22Rv1 (cell line): ENCODE data around the gene FOXD3.

Experiments
- H3K27ac ChIP-seq: fragments of 450-650 bp; 2 replicates; pipeline ENCODE4 v1.5.1; 2017
- ZFX ChIP-seq: fragments of 450-650 bp; IDR thresholded peaks from 2 replicates; pipeline ENCODE4 v1.6.1; 2017; ENCODE audit warnings: antibody characterized with exemption, borderline replicate concordance
- TF ChIP-seq, protein P1 (sequence below): fragments of 450-650 bp; IDR thresholded peaks from 2 replicates; pipeline ENCODE4 v1.5.1; 2017; ENCODE audit warnings: mild to moderate bottlenecking

The FOXD3 gene

DNA sequence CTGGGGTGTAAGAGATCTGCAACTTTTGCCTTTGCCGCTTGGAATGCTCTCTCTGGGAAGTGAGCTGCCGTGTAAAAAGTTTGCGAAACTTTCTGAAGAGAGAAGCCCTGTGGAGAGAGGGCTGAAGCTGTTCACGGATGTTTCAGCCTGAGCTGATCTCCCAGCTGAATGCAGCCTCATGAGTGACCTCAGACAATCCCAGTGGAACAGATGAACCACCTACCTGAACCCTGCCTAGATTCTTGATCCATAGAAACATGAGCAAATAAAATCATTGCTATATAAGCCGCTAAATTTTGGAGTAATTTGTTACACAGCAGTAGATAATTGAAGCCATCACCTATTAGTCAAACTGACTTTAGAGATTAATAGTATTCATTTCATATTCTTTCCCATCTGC is 40.6 kb downstream of the FOXD3 start:
- no peak overlapping the region for H3K27ac ChIP-seq
- TF ChIP-seq ZFX = no peak
- TF ChIP-seq, protein P1, sequence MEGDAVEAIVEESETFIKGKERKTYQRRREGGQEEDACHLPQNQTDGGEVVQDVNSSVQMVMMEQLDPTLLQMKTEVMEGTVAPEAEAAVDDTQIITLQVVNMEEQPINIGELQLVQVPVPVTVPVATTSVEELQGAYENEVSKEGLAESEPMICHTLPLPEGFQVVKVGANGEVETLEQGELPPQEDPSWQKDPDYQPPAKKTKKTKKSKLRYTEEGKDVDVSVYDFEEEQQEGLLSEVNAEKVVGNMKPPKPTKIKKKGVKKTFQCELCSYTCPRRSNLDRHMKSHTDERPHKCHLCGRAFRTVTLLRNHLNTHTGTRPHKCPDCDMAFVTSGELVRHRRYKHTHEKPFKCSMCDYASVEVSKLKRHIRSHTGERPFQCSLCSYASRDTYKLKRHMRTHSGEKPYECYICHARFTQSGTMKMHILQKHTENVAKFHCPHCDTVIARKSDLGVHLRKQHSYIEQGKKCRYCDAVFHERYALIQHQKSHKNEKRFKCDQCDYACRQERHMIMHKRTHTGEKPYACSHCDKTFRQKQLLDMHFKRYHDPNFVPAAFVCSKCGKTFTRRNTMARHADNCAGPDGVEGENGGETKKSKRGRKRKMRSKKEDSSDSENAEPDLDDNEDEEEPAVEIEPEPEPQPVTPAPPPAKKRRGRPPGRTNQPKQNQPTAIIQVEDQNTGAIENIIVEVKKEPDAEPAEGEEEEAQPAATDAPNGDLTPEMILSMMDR = no peak

DNA sequence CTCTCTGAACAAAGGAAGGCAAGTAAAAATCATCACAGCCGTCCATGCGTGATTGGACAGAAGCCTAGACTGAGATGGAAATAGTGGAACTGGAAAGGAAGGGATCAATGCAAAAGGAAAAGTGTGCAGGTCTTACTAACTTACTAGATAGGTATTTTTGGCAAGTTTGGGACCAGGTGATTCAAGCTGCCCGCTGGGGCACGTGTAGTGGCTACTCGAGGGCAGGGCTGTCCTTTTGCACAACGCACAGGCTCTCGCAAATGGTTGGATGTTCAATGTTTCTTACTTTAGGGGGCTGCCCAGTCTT is 44.5 kb downstream of the FOXD3 start:
- H3K27ac ChIP-seq = peak overlapping the region; percentile 40; the same call in 1 of the 2 replicates
- TF ChIP-seq, protein P1 = no peak
- TF ChIP-seq ZFX = no peak

DNA sequence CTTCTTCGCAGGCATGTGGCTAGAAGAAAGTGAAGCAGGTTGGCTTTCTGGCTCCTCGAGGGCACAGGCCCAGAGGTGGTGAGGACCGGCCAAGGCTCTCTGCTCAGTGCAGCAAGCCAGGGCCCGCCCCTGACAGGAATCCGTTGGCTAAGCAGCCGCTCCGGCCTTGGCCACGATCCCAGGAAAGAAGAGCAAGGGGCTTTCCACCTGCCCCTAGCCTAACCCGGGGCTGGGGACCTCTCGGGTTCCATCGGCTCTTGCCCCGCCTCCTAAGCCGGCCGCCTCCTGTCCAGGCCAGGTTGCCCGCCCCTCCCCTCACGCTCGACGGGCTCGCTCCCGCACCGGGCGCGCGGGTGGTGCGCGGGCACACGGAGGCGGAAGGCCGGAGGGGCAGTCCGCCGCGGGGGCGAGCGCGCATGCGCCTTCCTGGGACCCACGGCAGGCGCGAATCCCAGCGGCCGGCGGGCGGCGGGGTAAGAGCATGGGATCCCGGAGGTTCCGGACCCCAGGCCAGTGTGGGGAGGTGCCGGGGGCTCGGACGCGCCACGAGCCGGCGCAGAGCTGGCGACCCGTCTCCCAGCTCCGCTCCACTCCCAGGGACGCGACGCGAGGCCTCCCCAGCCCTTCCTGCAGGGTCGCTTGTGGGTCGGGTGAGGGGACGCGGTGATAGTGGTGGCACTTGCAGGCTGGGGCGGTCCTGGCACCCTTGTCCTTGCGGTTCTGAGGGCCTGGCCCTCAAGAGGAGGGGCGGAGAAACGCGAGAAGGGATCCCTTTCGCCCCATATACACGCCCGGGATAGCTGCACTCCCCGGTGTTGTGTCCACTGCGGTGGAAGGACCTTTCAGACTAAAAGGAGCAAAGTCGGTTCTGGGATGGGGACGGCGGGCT is 45.1 kb downstream of the FOXD3 start, which contains the start of gene ALG6:
Gene ALG6, plus strand, starts transcription at position 413 of the 889 bp plus-strand sequence. CDS start 3,351 bp downstream, outside the sequence.
- H3K27ac ChIP-seq = peak within 1 kb of the TSS; percentile 40
- TF ChIP-seq, protein P1 = 0 out of 2 replicates have a peak, but pooled peaks have one; percentile 11
- no peak for TF ChIP-seq ZFX

DNA sequence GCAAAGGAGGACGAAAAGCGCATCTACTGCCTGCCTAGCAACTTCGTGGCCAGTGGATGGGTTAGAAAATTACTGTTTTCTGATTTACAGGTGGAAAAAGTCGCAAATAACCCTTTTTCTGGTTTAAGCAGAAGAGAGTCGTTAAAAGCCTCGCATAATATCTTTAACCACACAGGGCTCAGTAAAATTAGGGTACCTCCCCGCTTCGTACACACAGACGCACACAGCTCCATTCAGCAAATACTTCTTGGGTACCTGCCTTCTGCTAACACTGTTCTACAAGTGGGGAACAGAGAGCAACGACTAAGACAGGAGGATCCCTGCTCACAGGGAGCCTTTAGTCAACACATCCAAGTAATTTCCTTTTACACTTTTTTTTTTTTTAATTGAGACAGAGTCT is 45.8 kb downstream of the FOXD3 start:
- peak overlapping the region; percentile 40 for H3K27ac ChIP-seq
- TF ChIP-seq, protein P1 = no peak
- no peak for TF ChIP-seq ZFX
